ENCODE results near the gene SASH1.

Gene SASH1

DNA sequence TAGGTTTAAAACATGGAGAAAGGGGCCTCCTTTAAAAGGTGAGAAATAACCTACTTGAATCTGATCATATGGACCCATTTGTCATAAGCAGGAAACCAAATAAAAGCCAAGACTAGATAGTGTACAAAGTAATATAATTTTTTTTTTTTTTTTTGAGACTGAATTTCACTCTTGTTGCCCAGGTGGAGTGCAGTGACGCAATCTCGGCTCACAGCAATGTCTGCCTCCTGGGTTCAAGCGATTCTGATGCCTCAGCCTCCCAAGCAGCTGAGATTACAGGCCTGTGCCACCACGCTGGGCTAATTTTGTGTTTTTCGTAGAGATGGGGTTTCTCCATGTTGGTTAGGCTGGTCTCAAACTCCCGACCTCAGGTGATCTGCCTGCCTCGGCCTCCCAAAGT is 89.2 kb downstream of the SASH1 start:
- H3K27ac ChIP-seq (ENCODE audit: low read length) = no peak overlapping the region
- H3K4me2 ChIP-seq (ENCODE audit: low read depth, low read length) = no peak overlapping the region
- no peak for DNase-seq
- no peaks in the 10 kb centered on the region for H3K4me1 ChIP-seq (ENCODE audit: low read length)
- H3K9me3 ChIP-seq (replicated peaks; ENCODE audit: insufficient read depth, low read length) = no peaks in the 10 kb centered on the region
- no peak overlapping the region for H3K4me3 ChIP-seq (ENCODE audit: low read length)
- no peaks in the 10 kb centered on the region for H3F3A ChIP-seq (ENCODE audit: insufficient read depth, low read length)
- no peak for TF ChIP-seq EZH2phosphoT487 (IDR thresholded peaks at IDR 0.05; ENCODE audit: low read length)
- TF ChIP-seq EZH2 (optimal IDR thresholded peaks at IDR 0.05; ENCODE audit: low read depth, low read length) = no peak
- no peak for TF ChIP-seq CTCF (IDR thresholded peaks at IDR 0.05; ENCODE audit: low read length)
- H3K9ac ChIP-seq (ENCODE audit: low read length) = no peak overlapping the region
- no peaks in the 10 kb centered on the region for H3K9me2 ChIP-seq (replicated peaks; ENCODE audit: insufficient read depth, low read length)
- no peaks in the 10 kb centered on the region for H3K36me3 ChIP-seq (replicated peaks; ENCODE audit: insufficient read depth, low read length)
- H2AFZ ChIP-seq (ENCODE audit: low read length) = no peak overlapping the region
- H3K27me3 ChIP-seq (replicated peaks; ENCODE audit: insufficient read depth, low read length) = no peaks in the 10 kb centered on the region
- no peaks in the 10 kb centered on the region for H3K79me2 ChIP-seq (ENCODE audit: low read length)
- H4K20me1 ChIP-seq (ENCODE audit: insufficient read depth, low read length) = no peaks in the 10 kb centered on the region

GRCh38 chr6:148432462-148433195 is 90.0 kb downstream of the SASH1 start:
- H3K36me3 ChIP-seq (replicated peaks; ENCODE audit: insufficient read depth, low read length) = no peaks in the 10 kb centered on the region
- H3K9ac ChIP-seq (ENCODE audit: low read length) = no peak overlapping the region
- H3K79me2 ChIP-seq (ENCODE audit: low read length) = no peaks in the 10 kb centered on the region
- no peaks in the 10 kb centered on the region for H3K9me3 ChIP-seq (replicated peaks; ENCODE audit: insufficient read depth, low read length)
- no peak overlapping the region for H3K27ac ChIP-seq (ENCODE audit: low read length)
- no peaks in the 10 kb centered on the region for H3K4me1 ChIP-seq (ENCODE audit: low read length)
- H3F3A ChIP-seq (ENCODE audit: insufficient read depth, low read length) = no peaks in the 10 kb centered on the region
- no peak overlapping the region for H3K4me3 ChIP-seq (ENCODE audit: low read length)
- no peak for TF ChIP-seq EZH2phosphoT487 (IDR thresholded peaks at IDR 0.05; ENCODE audit: low read length)
- no peak for TF ChIP-seq EZH2 (optimal IDR thresholded peaks at IDR 0.05; ENCODE audit: low read depth, low read length)
- H2AFZ ChIP-seq (ENCODE audit: low read length) = no peak overlapping the region
- no peaks in the 10 kb centered on the region for H3K9me2 ChIP-seq (replicated peaks; ENCODE audit: insufficient read depth, low read length)
- no peaks in the 10 kb centered on the region for H3K27me3 ChIP-seq (replicated peaks; ENCODE audit: insufficient read depth, low read length)
- H4K20me1 ChIP-seq (ENCODE audit: insufficient read depth, low read length) = no peaks in the 10 kb centered on the region
- peak; percentile 37 for DNase-seq
- H3K4me2 ChIP-seq (ENCODE audit: low read depth, low read length) = no peak overlapping the region

DNA sequence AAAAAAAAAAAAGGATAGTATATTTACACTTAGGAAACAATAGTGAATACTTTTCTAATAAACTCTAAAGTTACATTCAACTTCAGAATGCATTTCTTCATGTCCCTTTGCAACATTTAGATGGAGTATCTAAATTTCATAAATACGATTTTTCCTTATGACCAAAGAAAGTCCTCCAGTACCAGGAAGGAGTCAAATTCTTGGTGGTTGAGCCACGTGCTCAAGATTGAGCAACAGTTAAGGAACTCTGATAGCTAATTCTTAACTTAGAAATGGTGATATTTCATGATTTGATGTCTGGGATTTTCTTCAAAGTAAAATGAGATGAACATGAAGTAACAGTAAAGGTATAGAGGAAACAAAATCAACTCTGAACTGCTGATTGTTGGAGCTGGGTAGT is 92.7 kb downstream of the SASH1 start:
- no peak for TF ChIP-seq EZH2 (optimal IDR thresholded peaks at IDR 0.05; ENCODE audit: low read depth, low read length)
- no peak for TF ChIP-seq CTCF (IDR thresholded peaks at IDR 0.05; ENCODE audit: low read length)
- TF ChIP-seq EZH2phosphoT487 (IDR thresholded peaks at IDR 0.05; ENCODE audit: low read length) = no peak
- no peaks in the 10 kb centered on the region for H3K9me3 ChIP-seq (replicated peaks; ENCODE audit: insufficient read depth, low read length)
- no peaks in the 10 kb centered on the region for H3K79me2 ChIP-seq (ENCODE audit: low read length)
- H3K36me3 ChIP-seq (replicated peaks; ENCODE audit: insufficient read depth, low read length) = no peaks in the 10 kb centered on the region
- H3K4me1 ChIP-seq (ENCODE audit: low read length) = no peaks in the 10 kb centered on the region
- DNase-seq = no peak
- no peak overlapping the region for H3K9ac ChIP-seq (ENCODE audit: low read length)
- H3F3A ChIP-seq (ENCODE audit: insufficient read depth, low read length) = no peaks in the 10 kb centered on the region
- no peak overlapping the region for H3K4me2 ChIP-seq (ENCODE audit: low read depth, low read length)
- H3K27me3 ChIP-seq (replicated peaks; ENCODE audit: insufficient read depth, low read length) = no peaks in the 10 kb centered on the region
- no peak overlapping the region for H3K4me3 ChIP-seq (ENCODE audit: low read length)
- H3K27ac ChIP-seq (ENCODE audit: low read length) = no peak overlapping the region
- H3K9me2 ChIP-seq (replicated peaks; ENCODE audit: insufficient read depth, low read length) = no peaks in the 10 kb centered on the region
- no peaks in the 10 kb centered on the region for H4K20me1 ChIP-seq (ENCODE audit: insufficient read depth, low read length)
- no peak overlapping the region for H2AFZ ChIP-seq (ENCODE audit: low read length)

- no peak for TF ChIP-seq EZH2 (optimal IDR thresholded peaks at IDR 0.05; ENCODE audit: low read depth, low read length)
- no peak for TF ChIP-seq EZH2phosphoT487 (IDR thresholded peaks at IDR 0.05; ENCODE audit: low read length)
- no peak for TF ChIP-seq CTCF (IDR thresholded peaks at IDR 0.05; ENCODE audit: low read length)
- H3K4me1 ChIP-seq (ENCODE audit: low read length) = no peaks in the 10 kb centered on the region
- no peak overlapping the region for H2AFZ ChIP-seq (ENCODE audit: low read length)
Observed at GRCh38 chr6:148436466-148436865, 93.8 kb downstream of the SASH1 start.

More at GRCh38 chr6:148436466-148436865, 93.8 kb downstream of the SASH1 start:
- H4K20me1 ChIP-seq (ENCODE audit: insufficient read depth, low read length) = no peaks in the 10 kb centered on the region
- H3K9me3 ChIP-seq (replicated peaks; ENCODE audit: insufficient read depth, low read length) = no peaks in the 10 kb centered on the region
- H3F3A ChIP-seq (ENCODE audit: insufficient read depth, low read length) = no peaks in the 10 kb centered on the region
- H3K9ac ChIP-seq (ENCODE audit: low read length) = no peak overlapping the region
- no peaks in the 10 kb centered on the region for H3K27me3 ChIP-seq (replicated peaks; ENCODE audit: insufficient read depth, low read length)
- no peak for DNase-seq
- H3K9me2 ChIP-seq (replicated peaks; ENCODE audit: insufficient read depth, low read length) = no peaks in the 10 kb centered on the region
- no peaks in the 10 kb centered on the region for H3K79me2 ChIP-seq (ENCODE audit: low read length)
- no peak overlapping the region for H3K4me2 ChIP-seq (ENCODE audit: low read depth, low read length)
- H3K27ac ChIP-seq (ENCODE audit: low read length) = no peak overlapping the region
- H3K4me3 ChIP-seq (ENCODE audit: low read length) = no peak overlapping the region
- H3K36me3 ChIP-seq (replicated peaks; ENCODE audit: insufficient read depth, low read length) = no peaks in the 10 kb centered on the region
